HG02981 (cell line): ENCODE data around the gene RASSF5.
A peak's percentile ranks its signal among the peaks of the same experiment; 100 is the strongest.

Source experiments
- ATAC-seq: cut with Tn5 transposase; IDR thresholded peaks from one replicate; pipeline ENCODE4 v1.9.1; 2021; ENCODE audit warnings: mild to moderate bottlenecking, moderate library complexity; ENCODE audit not compliant: unreplicated experiment

Gene RASSF5

DNA sequence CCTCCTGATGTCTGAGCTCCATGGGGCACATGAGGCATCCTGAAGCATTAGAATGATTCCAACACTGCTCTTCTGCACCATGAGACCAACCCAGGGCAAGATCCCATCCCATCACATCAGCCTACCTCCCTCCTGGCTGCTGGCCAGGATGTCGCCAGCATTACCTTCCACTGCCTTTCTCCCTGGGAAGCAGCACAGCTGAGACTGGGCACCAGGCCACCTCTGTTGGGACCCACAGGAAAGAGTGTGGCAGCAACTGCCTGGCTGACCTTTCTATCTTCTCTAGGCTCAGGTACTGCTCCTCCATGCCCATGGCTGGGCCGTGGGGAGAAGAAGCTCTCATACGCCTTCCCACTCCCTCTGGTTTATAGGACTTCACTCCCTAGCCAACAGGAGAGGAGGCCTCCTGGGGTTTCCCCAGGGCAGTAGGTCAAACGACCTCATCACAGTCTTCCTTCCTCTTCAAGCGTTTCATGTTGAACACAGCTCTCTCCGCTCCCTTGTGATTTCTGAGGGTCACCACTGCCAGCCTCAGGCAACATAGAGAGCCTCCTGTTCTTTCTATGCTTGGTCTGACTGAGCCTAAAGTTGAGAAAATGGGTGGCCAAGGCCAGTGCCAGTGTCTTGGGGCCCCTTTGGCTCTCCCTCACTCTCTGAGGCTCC is 11.1 kb upstream of the RASSF5 start:
- ATAC-seq, result no peak

DNA sequence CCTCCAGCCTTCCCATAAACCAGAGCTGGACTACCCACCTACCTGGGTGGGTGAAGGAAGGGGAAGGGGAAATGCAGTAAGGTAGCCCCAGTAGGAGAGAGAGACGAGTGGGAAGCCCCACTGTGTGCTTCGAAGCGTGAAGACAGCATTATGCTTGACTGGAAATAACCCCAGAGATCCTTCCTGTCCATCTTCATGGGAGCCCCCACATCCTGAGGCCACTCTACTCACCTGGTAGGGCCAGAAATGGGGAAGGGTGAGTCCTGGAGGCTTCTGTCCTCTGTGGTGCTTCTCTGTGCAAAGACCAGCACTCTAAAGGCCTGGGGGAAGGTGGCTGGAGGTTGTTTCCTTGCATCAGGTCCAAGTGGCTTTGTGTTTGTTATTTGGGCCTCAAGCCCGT is 10.0 kb upstream of the RASSF5 start:
- no peak for ATAC-seq

DNA sequence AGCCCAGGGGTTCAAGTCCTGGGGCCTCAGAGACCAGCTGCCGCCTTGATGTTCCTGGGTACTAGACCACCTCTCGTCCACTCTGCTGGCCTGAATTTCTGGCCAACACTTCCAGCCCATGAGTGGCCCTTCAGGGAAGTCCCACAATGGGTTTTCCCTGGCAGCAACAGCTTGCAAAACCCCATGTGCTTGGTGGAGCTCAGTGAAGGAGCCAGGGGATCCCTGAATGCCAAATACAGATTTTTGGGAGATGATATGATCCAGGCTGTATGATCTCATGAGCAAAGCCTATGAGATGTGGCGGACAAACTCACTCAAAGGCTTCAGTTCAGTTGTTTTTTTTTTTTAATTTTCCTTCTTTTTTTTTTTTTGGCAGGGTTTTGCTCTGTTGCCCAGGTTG is 9.6 kb upstream of the RASSF5 start:
- ATAC-seq, result no peak

DNA sequence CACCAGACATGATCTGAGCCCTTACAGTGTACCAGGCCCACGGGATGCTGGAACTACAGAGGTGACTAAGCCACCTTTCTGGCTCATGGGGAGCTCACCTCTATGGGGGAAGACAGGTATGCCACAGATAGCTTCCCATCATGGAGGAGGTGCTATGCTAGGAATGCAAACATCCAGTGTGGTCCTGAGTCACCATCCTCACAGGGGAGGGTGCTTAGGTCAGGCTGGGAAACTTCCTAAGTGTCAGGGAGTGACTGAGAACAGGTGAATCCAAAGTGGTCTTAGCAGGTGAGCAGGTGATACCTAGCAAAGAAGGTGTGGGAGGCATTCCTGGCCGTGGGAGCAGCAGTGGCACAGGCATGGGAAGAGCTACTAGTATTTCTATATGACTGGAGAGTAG is 8.6 kb upstream of the RASSF5 start:
- no peak for ATAC-seq

DNA sequence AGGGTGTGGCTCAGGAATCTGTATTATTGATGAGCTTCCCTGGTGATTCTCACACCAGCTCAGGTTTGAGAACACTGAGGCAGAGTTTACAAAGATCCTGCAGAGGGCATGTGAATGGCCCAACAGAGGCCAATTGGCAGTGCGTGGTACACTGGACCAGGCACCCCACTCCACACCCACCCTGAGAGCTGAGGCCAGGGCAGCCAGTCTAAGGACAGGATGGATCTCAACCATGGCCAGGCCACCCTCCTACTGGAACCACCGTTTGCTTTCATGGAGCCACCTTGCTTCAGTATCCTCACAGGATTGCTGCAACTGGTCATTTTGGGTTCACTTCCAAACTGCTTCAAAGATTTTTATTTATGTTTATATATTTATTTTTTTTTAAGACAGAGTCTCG is 7.3 kb upstream of the RASSF5 start:
- no peak for ATAC-seq

DNA sequence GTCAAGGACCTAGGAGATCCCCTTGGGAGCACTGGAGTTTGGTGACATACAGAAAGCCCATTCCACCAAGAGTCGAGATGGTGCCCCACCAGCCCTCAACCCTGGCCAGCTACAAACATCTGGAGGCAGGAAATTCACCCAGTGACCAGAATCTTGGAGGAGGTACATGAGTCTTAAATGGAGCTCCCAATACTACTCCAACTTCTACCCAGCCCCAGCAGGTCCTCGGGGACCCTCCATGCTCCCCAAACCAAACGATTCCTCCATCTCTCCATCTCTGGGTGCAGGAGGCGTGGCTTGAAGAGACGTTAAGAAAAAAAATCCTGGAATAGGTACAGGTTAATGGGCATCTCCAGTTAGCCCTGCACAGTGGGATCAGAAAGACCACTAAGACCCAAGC is 5.5 kb upstream of the RASSF5 start:
- ATAC-seq, result no peak

DNA sequence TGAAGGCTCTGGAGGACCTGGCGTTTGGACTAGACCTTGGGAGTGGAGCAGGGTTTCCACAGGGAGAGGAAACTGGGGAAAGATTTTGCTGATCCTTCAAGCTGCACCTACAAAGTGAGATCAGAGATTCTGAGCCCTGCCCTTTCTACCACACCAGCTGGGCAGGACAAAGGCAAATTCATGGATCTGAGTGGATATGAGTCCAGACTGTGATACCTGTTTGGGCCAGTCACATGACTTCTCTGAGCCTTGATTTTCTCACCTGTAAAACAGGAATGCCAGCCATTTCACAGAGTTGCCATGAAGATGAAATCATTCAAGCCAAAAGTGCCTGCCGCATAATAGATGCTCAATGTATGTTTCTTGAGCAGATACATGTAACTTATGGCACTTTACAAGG is 4.9 kb upstream of the RASSF5 start:
- ATAC-seq, result no peak

DNA sequence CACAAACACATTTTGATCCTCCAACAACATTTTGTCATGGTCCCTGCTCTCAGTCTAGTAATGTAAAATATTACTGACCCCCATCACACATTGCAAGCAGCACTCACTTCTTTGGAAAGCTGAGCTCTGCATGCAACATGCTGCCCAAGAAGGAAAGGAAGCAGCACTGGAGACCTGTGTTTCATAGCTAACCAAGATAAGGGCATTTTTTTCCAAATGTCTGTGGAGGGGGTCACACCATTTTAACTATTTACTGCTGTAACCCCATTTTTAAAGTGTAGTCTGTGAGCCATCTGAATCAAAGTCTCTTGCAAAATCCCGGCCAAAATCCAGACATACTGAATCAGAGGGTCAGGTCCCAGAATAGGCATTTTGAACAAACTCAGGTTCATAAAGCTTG is 4.5 kb upstream of the RASSF5 start:
- no peak for ATAC-seq

DNA sequence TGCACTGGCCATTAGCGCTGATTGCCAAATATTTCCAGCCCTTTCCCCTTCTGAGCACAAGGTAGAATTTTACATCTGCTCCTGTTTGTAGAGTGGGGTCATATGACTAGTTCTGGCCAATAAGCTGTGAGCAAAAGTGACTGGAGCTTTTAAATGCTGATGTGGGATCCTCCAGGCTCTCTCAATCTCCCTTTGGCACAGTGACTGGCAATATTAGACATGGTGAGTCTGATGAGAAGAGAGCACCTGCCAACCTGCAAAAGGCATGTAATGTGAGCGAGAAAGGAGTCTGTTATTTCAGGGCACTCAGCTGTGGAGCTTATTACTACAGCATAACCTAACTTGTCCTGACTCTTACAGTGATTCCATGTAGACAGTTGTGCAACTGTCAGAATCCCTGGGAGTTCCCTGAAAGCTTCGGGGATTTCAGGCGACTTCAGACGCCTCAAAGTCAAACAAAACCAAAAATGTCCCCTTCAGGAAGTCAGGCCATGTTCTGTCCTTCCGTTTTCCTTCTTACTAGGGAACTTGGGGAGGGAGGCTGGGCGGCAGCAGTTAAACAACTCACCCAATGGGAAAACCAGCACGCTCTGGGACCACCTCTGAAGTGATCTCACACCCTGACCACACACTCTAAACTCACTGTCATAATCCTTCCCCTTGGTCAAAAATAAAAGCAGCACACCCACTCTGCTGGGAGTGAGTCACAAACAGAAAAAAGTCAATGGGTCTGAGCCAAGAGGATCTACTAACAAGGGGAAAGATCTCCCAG is 3.6 kb upstream of the RASSF5 start:
- ATAC-seq, result peak; percentile 55

DNA sequence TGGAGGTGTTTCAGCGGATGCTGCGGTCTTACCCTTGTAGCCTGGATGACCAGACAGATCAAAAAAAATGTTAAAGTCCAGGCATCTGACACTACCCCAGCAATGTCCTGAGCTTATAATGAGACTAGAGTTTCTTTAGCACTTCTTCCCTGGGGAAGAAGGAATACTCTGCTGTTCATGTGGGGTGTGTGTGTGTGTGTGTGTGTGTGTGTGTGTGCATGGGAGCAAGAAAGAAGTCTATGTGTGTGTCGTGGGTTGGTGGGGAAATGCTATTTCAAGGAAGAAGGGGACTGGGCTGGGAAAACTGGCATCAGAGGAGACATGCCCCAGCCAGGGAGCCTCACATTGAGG is 3.0 kb upstream of the RASSF5 start:
- ATAC-seq, result no peak

DNA sequence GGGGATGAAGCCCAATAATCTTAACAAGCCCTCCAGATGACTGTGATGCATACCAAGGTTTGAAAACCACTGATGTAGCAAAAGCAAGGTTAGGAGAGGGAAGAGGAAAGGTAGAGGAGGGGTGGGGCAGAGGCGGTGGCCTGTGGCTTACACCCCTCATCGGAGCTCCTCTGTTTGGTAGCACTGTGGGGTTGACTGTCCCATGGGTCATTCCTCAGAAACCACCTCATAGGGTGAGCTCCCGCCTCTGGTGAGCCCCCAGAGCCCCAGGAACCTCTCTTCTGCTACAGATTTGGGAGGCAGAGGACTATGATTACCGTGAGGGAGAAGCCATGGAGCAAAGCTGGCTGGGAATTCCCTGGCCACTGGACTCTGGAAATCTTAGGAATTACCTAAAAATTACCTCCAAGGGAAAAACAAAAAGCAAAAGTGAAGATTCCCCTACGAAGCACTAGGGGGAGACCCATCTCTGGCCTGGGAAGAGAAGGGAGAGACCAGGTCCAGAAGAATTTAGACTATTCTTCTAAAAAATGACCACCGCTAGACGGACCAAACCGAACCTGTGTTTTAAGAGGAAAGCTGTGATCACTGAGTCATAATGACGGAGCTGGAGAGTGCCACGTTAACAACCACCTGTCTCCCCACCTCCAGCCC is 1.5 kb upstream of the RASSF5 start:
- no peak for ATAC-seq

DNA sequence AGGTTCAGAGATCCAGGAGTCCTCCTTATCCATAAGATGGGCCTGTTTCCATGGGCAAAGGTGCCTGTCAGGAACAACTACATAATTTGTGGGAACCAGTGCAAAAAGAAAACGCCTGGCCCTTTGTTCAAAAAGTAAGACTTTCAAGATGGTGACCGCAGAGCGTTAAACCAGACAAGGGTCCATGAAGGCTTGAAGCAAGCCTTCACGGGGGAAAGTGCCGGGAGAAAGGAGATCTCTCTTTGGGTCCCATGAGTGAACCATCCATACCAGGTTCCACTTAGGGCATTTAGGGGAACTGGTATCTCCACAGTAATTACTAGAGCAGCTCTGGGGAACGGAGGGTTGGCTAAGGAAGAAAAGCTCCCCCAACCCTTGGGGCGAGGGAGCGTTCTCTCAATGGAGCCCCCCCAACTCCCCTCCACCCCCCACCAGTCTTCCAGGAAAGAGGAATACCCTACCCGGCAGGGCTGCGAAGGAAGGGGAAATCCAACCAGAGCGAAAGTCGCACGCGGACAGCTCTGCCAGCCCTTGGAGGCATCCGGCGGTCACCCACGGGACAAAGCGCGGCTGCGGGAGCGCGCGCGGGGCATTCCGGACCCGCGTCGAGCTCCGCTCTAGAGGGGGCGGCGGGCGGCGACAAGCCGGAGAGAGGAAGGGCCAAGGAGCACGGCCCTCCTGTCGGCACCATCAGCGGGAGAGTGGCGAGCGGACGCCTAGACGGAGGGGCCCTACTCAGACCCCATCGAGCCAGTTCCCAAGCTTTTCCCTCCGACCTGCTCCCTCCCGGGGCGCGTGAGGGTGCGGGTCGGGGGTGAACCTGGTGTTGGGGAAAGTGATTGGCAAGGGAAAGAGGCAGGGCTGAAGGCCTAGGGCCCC is 687 bp upstream of the RASSF5 start:
- peak; percentile 5 for ATAC-seq

DNA sequence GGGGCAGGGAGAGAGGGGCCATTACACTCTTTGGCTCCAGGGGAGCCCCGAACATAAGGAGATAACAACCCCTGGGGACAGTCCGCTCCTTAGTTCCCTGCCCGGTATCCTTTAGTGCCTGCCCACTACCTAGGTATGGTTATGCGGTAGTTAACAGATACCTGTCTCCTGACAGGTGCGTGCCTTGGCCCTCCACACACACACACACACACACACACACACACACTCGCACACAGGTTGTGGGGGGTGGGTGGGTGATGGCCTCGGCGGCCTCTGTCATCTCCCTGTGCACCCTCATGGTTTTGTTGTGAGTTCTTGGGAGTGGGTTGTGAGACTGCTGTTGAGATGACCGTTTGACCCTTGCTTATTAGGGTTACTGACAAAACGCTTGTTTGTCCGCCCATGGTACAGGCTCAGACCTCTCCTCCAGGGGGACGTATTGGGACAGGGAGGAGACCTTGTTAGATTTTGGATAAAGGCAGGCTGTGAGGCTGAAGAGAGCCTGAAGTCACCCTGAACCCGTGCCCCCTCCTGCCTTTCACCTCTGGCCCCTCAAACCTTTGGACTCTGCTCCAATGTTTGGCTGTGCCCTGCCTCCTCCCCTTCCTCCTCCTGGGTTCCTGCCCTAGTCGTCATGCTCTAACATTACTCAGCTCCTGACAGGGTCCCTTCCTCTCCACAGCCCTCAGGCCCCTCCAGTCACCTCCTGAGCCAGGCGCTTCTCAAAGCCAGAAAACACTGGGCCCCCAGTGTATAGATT is 979 bp downstream of the RASSF5 start:
- ATAC-seq, result no peak

DNA sequence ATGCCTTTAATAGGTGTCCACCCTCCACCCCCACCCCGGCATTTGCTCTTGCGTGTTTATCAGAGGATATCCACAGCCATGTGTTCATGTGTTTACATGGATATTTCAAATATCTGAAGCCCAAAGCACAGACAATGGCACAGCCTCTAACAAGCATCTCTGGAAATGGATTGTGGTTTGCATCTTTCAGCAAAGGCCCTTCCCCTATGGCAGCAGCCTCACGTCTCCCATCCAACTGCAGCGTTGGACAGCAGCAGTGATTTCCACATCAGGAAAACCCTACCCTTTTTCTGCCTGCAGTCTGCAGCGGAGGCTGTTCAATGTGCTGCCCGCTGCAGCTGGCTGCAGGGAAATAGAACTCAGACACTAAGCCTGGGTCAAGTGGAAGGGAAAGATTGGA is 1.6 kb downstream of the RASSF5 start:
- ATAC-seq, result no peak

DNA sequence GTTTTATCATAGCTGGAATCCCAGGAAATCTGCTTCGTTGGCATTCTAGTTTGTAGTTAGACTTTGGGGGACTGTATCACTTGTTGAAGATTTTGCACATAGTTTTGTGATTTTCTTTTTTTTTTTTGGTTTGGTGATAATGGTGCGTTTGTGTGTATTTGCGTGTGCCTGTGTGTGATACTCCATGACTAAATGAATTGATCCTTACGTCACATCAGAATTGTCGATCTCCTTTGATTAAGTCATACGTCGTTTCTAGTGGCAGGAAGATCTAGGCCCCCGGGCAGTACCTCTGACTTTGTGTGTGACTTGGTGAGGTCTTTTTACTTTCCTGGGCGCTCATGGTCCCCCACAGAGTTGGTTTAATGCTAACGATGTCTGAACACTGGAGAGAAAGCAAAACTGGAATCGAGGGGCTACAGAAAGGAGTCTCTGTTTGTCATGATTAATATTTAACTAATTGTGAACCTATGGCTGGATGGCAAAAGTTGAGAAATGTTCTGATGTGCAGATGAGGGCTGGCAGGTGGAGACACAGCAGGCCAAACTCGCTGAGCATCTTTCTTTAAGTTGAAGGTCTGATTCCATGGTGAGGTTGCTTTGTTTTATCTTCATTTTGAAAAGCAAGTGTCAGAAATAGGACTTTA is 2.4 kb downstream of the RASSF5 start:
- no peak for ATAC-seq

DNA sequence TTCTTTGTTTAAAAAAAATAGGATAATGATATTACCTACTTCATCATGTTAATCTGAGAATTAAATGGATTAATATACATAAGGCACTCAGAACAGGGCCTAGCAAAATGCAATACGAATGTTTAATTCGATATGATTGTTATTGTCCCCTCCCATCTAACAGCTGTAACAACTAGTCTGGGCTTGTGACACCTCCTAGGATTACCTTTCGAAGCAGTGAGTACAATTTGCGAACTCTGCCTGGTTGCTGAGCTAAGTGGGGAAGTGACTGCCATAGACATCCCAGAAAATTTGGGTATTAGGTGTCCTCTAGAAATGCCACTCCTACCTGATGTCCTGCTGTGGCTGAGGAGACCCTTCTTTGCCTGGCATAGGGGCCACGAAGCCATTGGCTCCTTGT is 3.0 kb downstream of the RASSF5 start:
- no peak for ATAC-seq

DNA sequence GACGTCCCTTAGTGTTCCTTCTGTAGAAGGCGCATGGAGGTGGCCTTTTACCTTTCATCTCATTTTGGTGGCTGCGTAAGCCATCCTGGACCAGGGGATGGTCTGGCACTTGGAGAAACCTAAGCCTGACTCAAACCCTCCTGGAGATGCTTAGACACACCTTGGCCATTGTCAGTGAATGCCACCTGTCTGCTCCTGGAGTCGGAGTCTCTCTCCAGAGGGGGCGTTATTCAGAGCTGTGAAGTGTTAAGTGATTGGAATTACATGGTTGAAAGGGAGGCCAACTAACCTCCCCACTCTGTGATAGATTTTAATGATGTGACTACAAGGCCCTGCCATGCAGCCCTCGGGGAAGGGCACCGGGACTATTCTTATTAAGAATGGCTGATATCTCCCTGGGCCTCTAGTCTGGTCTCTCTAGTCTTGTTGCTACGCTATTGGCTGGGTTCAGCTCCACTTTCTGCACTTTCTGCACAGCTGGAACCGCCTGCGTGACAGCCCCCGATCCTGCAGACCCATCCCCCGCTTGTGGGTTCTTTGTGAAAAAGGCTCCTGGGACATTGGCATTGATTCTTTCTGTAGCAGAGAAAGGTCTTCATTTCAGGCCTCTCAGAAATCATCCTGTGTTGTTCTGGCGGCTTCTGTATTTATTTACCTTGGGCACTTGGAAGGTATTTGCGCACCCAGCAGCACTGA is 4.2 kb downstream of the RASSF5 start:
- ATAC-seq, result no peak

DNA sequence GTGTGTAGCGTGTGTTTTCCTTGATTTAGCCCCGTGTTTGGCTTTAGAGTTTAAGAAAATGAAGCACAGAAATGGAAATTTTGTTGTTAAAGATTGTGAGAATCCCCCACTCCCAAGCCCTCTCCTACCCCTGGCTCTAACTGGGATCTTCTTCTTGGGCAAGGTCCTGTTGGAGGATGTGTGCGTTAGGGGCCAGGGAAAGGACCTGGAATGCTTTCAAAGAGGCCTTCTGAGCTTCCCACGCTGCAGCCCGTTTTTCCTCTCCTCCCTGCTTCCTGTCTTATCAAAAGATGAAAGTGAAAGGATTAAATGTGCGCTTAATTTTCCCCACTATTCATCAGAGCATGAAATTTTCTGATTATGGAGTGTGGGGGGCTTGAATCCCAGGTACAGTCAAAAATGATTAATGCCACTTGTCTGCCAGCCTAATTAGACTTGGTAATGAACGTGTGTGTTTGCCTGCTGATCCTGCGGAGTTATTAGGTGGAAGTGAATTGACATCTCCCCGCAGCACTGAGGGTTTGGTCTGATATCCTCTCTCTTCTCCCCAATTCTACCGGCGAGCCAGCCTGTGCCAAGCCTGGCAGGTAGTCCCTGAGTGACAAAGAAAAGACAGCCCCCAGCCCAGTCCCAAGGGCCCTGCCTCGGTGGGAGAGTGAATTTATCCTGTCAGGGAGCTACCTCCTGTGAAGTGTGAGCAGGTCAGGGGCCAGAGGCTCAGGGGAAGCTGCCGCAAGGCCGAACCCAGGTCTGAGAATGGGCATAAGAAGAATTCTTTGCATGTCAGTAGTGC is 4.9 kb downstream of the RASSF5 start:
- no peak for ATAC-seq

DNA sequence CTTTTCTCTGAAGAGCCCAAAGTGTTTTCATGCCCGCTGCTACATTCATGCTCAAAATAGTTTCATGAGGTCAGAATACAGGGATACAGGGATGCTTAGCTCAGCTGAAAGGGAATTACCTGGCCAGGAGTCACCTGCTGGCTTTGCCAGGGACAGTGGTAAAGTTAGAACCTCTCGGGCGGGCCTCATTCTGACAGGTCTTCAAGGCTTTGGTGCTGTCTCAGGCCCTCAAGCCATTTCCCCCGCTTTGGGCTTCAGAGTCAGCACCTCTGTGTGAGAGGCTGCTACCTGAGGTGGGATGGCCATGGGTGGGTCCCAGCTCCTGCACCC is 5.5 kb downstream of the RASSF5 start:
- no peak for ATAC-seq
